Stimulated activated CD8-positive, alpha-beta memory T cell treated with anti-CD3 and anti-CD28 coated beads, Interleukin-7, amount 100 ng/mL, for 1 hour (primary cell): ENCODE measurements around the gene PCSK9.
A peak's percentile ranks its signal among the peaks of the same experiment; 100 is the strongest.

Experiments
- DNase-seq, 2 donors: peaks; one replicate each; pipeline ENCODE4 v3.0.0-alpha.2; 2020; ENCODE audit warnings: low read depth in 2 of 2

Gene PCSK9

GRCh38 chr1:55039342-55040082, at the start of gene PCSK9:
TSS of gene PCSK9 (plus strand) at chr1:55039548. CDS start at chr1:55039838, 290 bp downstream.
- no peak for DNase-seq

- no peak for DNase-seq
These were observed 49.2 kb upstream of the PCSK9 start for GRCh38 chr1:54989968-54990810.

GRCh38 chr1:54990916-54991315, 48.4 kb upstream of the PCSK9 start:
- no peak for DNase-seq

GRCh38 chr1:54991939-54992338, 47.4 kb upstream of the PCSK9 start:
- DNase-seq = no peak

GRCh38 chr1:54993140-54993539, 46.2 kb upstream of the PCSK9 start:
- DNase-seq = no peak

- no peak for DNase-seq
These were observed 44.9 kb upstream of the PCSK9 start for GRCh38 chr1:54994355-54994990.

- no peak for DNase-seq
These were observed 44.2 kb upstream of the PCSK9 start for GRCh38 chr1:54995013-54995760.

- DNase-seq = no peak
These were observed 43.5 kb upstream of the PCSK9 start for GRCh38 chr1:54995835-54996234.

GRCh38 chr1:54996359-54996868, 42.9 kb upstream of the PCSK9 start:
- peak; percentile 56 to 63 for DNase-seq

GRCh38 chr1:54996869-54997710, 42.3 kb upstream of the PCSK9 start:
- DNase-seq = no peak

- DNase-seq = no peak
These were observed 41.7 kb upstream of the PCSK9 start for GRCh38 chr1:54997711-54997986.

- DNase-seq = no peak
These were observed 41.2 kb upstream of the PCSK9 start for GRCh38 chr1:54998100-54998499.

GRCh38 chr1:54998677-54999076, 40.7 kb upstream of the PCSK9 start, which contains the start of gene BSND:
TSS of gene BSND (plus strand) at chr1:54998933. CDS start at chr1:54999187, 254 bp downstream.
- DNase-seq = no peak

GRCh38 chr1:55000110-55001085, 39.0 kb upstream of the PCSK9 start:
- no peak for DNase-seq

GRCh38 chr1:55001311-55001710, 38.0 kb upstream of the PCSK9 start:
- DNase-seq = no peak

- DNase-seq = no peak
These were observed 36.7 kb upstream of the PCSK9 start for GRCh38 chr1:55002686-55003085.

GRCh38 chr1:55005351-55006140, 33.8 kb upstream of the PCSK9 start:
- DNase-seq = no peak

GRCh38 chr1:55006931-55007330, 32.4 kb upstream of the PCSK9 start:
- DNase-seq = no peak

- DNase-seq = no peak
These were observed 31.7 kb upstream of the PCSK9 start for GRCh38 chr1:55007625-55008024.
